Osteoblast (primary cell): ENCODE data around the gene HHIPL1. TPM values are rescaled to one million over a fixed set of nuclear protein-coding genes. Genes with fewer than 3 reads are reported as not detected.

ENCODE experiments used
- DNase-seq: peaks from one replicate; pipeline ENCODE4 v3.0.0; 2011; ENCODE audit warnings: low spot score, mixed read lengths; ENCODE audit not compliant: insufficient read length; ENCODE audit errors: missing footprints
- H2AFZ ChIP-seq: 2 replicates; pipeline ENCODE4 v1.6.0; 2011; ENCODE audit warnings: mild to moderate bottlenecking, low read length
- H3K27ac ChIP-seq: 2 replicates; pipeline ENCODE4 v1.5.1; 2011; ENCODE audit warnings: mild to moderate bottlenecking, low read depth, low read length, moderate library complexity
- H3K27me3 ChIP-seq: 2 replicates; pipeline ENCODE4 v1.6.0; 2012; ENCODE audit warnings: mild to moderate bottlenecking, control low read depth, inconsistent platforms, low read length, moderate library complexity; ENCODE audit not compliant: insufficient read depth
- H3K36me3 ChIP-seq: 2 replicates; pipeline ENCODE4 v1.5.1; 2011; ENCODE audit warnings: mild to moderate bottlenecking, low read length, control low read depth, moderate library complexity; ENCODE audit not compliant: insufficient read depth
- H3K4me1 ChIP-seq: 2 replicates; pipeline ENCODE4 v1.5.1; 2011; ENCODE audit warnings: mild to moderate bottlenecking, low read length, control low read depth, moderate library complexity; ENCODE audit not compliant: insufficient read depth
- H3K4me2 ChIP-seq: 2 replicates; pipeline ENCODE4 v1.6.0; 2011; ENCODE audit warnings: mild to moderate bottlenecking, low read length; ENCODE audit not compliant: insufficient read depth
- H3K4me3 ChIP-seq: fragments of 200-600 bp; sonication (generic); 3 replicates; pipeline ENCODE4 v1.5.1; 2012; ENCODE audit warnings: mild to moderate bottlenecking, low read length, inconsistent platforms; ENCODE audit not compliant: insufficient read depth
- H3K79me2 ChIP-seq: 2 replicates; pipeline ENCODE4 v1.6.0; 2012; ENCODE audit warnings: mild to moderate bottlenecking, low read length, control low read depth, inconsistent platforms; ENCODE audit not compliant: insufficient read depth
- H3K9me3 ChIP-seq: 2 replicates; pipeline ENCODE4 v1.5.1; 2011; ENCODE audit warnings: low read depth, low read length, control low read depth
- H4K20me1 ChIP-seq: 2 replicates; pipeline ENCODE4 v1.6.0; 2012; ENCODE audit warnings: mild to moderate bottlenecking, low read length, control low read depth; ENCODE audit not compliant: insufficient read depth
- total RNA-seq: library from RNA; depleted of rRNA; stranded (reverse); fragments of >200 nt; gene quantifications from 2 replicates; pipeline ENCODE4 v1.2.3, GENCODE V29; 2012
- TF ChIP-seq, protein P1 (sequence below): IDR thresholded peaks from 2 replicates; pipeline ENCODE4 v1.5.1; 2011; ENCODE audit warnings: mild to moderate bottlenecking, low read depth, low read length, moderate library complexity; ENCODE audit errors: extremely low read depth

The HHIPL1 gene
- total RNA-seq, 1 donor, result 12.3 TPM

DNA sequence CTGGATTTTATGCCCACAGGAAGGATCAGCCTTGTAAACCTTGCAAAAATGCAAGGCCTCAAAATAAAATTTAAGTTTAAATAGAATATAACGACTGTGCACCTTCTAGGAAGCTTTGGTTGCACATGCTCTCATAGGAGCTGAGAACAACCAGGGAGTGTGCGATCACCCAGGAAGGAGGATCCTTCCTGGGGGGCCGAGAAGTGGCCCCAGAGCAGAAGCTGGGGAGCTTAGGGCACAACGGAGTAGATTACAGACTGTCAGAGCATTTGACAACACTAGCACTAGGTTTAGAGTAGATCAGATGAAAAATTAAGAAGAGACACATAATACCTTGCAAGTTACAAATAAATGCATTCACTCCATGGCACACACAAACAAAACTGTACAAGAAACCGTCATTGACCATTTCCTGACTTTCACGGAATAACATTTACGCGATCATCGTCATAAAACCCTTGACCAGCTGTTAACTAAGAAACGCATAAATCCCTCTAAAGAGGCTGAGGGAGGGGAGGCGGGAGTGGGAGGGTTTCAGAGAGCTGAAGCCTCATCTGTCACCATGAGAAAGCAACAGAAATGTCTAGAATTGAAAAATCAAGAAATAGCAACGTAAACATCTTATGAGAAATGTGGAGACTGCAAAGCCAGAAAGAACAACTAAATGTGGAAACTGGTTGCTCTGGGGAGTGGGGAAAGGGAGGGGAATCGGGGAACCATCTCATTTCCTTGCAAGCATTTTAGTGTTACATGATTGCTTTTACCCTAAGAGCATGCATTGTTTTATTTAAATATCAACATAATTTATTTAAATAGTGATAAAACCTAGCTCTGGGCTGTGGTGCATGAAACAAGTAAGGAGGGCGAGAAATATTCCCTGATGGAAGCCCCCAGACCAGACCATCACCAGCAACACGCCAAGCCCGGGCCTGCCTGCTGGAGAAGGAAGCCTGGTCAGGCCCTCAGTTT lies 27.8 kb upstream of the HHIPL1 start:
- Histone ChIP-seq H3K4me2 (no peak overlapping the region), H2AFZ (no peak overlapping the region), H3K4me1 (peaks cover 18% of the 10 kb centered on the region), H3K4me3 (no peak overlapping the region), H3K36me3 (no peaks in the 10 kb centered on the region), H3K79me2 (no peaks in the 10 kb centered on the region), H3K27ac (no peak overlapping the region), H3K9me3 (no peaks in the 10 kb centered on the region), H4K20me1 (no peaks in the 10 kb centered on the region), H3K27me3 (no peaks in the 10 kb centered on the region)
- TF ChIP-seq, protein P1, sequence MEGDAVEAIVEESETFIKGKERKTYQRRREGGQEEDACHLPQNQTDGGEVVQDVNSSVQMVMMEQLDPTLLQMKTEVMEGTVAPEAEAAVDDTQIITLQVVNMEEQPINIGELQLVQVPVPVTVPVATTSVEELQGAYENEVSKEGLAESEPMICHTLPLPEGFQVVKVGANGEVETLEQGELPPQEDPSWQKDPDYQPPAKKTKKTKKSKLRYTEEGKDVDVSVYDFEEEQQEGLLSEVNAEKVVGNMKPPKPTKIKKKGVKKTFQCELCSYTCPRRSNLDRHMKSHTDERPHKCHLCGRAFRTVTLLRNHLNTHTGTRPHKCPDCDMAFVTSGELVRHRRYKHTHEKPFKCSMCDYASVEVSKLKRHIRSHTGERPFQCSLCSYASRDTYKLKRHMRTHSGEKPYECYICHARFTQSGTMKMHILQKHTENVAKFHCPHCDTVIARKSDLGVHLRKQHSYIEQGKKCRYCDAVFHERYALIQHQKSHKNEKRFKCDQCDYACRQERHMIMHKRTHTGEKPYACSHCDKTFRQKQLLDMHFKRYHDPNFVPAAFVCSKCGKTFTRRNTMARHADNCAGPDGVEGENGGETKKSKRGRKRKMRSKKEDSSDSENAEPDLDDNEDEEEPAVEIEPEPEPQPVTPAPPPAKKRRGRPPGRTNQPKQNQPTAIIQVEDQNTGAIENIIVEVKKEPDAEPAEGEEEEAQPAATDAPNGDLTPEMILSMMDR, result no peak
- peak; percentile 23 for DNase-seq

DNA sequence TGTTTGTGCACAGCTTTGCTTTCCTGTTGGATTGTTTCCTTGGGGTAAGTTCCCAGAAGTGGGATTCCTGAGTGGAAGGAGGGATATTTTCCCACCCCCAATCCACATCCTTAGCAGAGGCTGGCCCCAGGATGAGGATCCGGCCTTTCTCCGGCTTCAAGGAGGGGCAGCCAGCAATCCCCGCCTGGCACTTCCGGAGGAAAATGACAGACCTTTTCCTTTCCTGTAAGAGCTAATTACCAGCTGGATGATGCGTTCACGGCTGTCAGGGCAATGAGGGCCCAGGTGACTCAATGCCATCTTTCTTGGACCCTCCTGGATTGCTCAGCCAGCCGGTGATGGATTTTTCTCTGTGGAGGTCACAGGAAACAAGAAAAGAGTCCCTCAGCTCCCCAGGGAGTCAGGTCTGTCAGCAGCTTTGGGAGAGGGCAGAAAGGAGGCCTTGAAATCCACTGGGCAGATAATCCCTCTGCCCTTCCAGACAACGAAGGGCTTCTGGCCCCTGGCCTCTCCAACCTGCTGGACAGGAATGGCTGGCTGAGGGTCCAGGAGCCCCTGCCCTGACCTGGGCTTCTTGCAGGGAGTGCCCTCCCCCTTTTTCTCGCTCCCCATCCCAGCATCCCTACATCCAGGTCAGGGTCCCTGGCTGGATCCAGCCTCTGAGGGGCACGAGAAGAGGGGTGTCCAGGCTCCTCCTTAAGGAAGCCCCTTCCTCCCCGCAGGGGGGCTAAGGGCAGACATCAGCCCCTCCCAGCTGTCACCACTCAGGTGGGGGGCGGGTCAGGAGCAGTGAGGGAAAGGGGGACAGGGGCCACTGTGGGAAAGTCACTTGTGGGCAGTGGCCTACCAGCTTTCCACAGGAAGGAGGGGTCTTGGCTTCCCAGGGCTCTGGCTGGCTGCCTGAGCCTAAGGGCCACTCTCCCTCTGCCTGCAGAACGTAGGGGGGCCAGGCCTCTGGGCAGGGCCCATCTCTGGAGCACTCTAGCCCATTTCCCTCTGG lies 24.8 kb upstream of the HHIPL1 start:
- peak overlapping the region; percentile 53 for H2AFZ ChIP-seq
- no peaks in the 10 kb centered on the region for H3K36me3 ChIP-seq
- no peaks in the 10 kb centered on the region for H4K20me1 ChIP-seq
- peaks cover 26% of the 10 kb centered on the region for H3K4me1 ChIP-seq
- DNase-seq, result peak; percentile 90
- H3K4me2 ChIP-seq, result peak overlapping the region; percentile 37
- H3K9me3 ChIP-seq, result no peaks in the 10 kb centered on the region
- no peaks in the 10 kb centered on the region for H3K27me3 ChIP-seq
- no peak overlapping the region for H3K4me3 ChIP-seq
- TF ChIP-seq, protein P1, result no peak
- no peak overlapping the region for H3K27ac ChIP-seq
- no peaks in the 10 kb centered on the region for H3K79me2 ChIP-seq

DNA sequence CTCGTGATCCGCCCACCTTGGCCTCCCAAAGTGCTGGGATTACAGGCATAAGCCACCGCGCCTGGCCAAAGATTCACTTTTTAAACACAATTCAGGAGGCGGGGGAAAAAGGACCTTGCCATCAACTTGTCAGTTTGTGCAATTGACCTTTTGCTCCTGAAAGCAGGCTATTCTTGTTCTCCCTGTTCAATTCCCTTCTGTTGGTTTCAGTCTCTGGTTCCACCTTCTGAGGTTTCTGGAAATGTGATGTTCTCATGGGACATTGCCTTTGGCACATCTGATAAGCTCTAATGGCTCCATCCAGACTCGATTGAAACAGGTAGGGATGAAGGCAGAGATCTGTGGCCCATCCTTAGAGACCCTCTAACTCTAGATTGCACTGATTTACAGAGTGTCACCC lies 23.0 kb upstream of the HHIPL1 start:
- Histone ChIP-seq H3K9me3 (no peaks in the 10 kb centered on the region), H2AFZ (no peak overlapping the region), H3K27me3 (no peaks in the 10 kb centered on the region), H3K4me2 (no peak overlapping the region), H3K4me3 (no peak overlapping the region), H3K79me2 (no peaks in the 10 kb centered on the region), H4K20me1 (no peaks in the 10 kb centered on the region), H3K27ac (no peak overlapping the region), H3K36me3 (no peaks in the 10 kb centered on the region), H3K4me1 (peaks cover 26% of the 10 kb centered on the region)
- TF ChIP-seq, protein P1, result no peak
- no peak for DNase-seq
